Stimulated activated naive CD8-positive, alpha-beta T cell treated with anti-CD3 and anti-CD28 coated beads, Interleukin-15, Interleukin-2, amounts not matched to agents 100 ng/mL and 50 ng/mL, for 24 hours (primary cell): Measurements from ENCODE around the gene BAIAP2L1.

ENCODE experiments used
- H3K27ac Mint-ChIP-seq: one replicate; pipeline ENCODE4 v1.8.0; 2021; ENCODE audit warnings: mild to moderate bottlenecking, mixed read lengths
- H3K27me3 Mint-ChIP-seq: one replicate; pipeline ENCODE4 v1.8.0; 2021; ENCODE audit warnings: mixed read lengths
- H3K36me3 Mint-ChIP-seq: one replicate; pipeline ENCODE4 v1.8.0; 2021; ENCODE audit warnings: low read depth, mixed read lengths
- H3K4me1 Mint-ChIP-seq: one replicate; pipeline ENCODE4 v1.8.0; 2021; ENCODE audit warnings: low read depth, mixed read lengths
- H3K4me3 Mint-ChIP-seq: one replicate; pipeline ENCODE4 v1.8.0; 2021; ENCODE audit warnings: mild to moderate bottlenecking, mixed read lengths
- H3K9me3 Mint-ChIP-seq: one replicate; pipeline ENCODE4 v1.8.0; 2021; ENCODE audit warnings: mixed read lengths

Gene BAIAP2L1

GRCh38 chr7:98378210-98378819 lies 22.6 kb downstream of the BAIAP2L1 start:
- Mint-ChIP-seq H3K27ac (no peak overlapping the region), H3K4me3 (no peak overlapping the region), H3K4me1 (no peaks in the 10 kb centered on the region), H3K36me3 (no peaks in the 10 kb centered on the region), H3K9me3 (no peaks in the 10 kb centered on the region), H3K27me3 (no peaks in the 10 kb centered on the region)

GRCh38 chr7:98376711-98377110 lies 24.2 kb downstream of the BAIAP2L1 start:
- H3K27me3 Mint-ChIP-seq, result no peaks in the 10 kb centered on the region
- no peaks in the 10 kb centered on the region for H3K9me3 Mint-ChIP-seq
- H3K36me3 Mint-ChIP-seq, result no peaks in the 10 kb centered on the region
- H3K27ac Mint-ChIP-seq, result no peak overlapping the region
- H3K4me3 Mint-ChIP-seq, result no peak overlapping the region
- no peaks in the 10 kb centered on the region for H3K4me1 Mint-ChIP-seq

GRCh38 chr7:98375664-98376063 lies 25.2 kb downstream of the BAIAP2L1 start:
- Mint-ChIP-seq H3K36me3 (no peaks in the 10 kb centered on the region), H3K27ac (no peak overlapping the region), H3K4me1 (no peaks in the 10 kb centered on the region), H3K9me3 (no peaks in the 10 kb centered on the region), H3K27me3 (no peaks in the 10 kb centered on the region), H3K4me3 (no peak overlapping the region)

- no peak overlapping the region for H3K27ac Mint-ChIP-seq
- no peaks in the 10 kb centered on the region for H3K27me3 Mint-ChIP-seq
- H3K9me3 Mint-ChIP-seq, result no peaks in the 10 kb centered on the region
- H3K4me1 Mint-ChIP-seq, result no peaks in the 10 kb centered on the region
- H3K4me3 Mint-ChIP-seq, result no peak overlapping the region
- H3K36me3 Mint-ChIP-seq, result no peaks in the 10 kb centered on the region
Observed at GRCh38 chr7:98374285-98374680, 26.6 kb downstream of the BAIAP2L1 start.

GRCh38 chr7:98372993-98373392 lies 27.9 kb downstream of the BAIAP2L1 start:
- Mint-ChIP-seq H3K4me1 (no peaks in the 10 kb centered on the region), H3K27me3 (no peaks in the 10 kb centered on the region), H3K4me3 (no peak overlapping the region), H3K27ac (no peak overlapping the region), H3K36me3 (no peaks in the 10 kb centered on the region), H3K9me3 (no peaks in the 10 kb centered on the region)

GRCh38 chr7:98369726-98370125 lies 31.2 kb downstream of the BAIAP2L1 start:
- Mint-ChIP-seq H3K36me3 (no peaks in the 10 kb centered on the region), H3K4me3 (no peak overlapping the region), H3K9me3 (no peaks in the 10 kb centered on the region), H3K27me3 (peaks cover 10% of the 10 kb centered on the region), H3K27ac (no peak overlapping the region), H3K4me1 (no peaks in the 10 kb centered on the region)

GRCh38 chr7:98368716-98369115 lies 32.2 kb downstream of the BAIAP2L1 start:
- H3K4me1 Mint-ChIP-seq, result no peaks in the 10 kb centered on the region
- no peak overlapping the region for H3K27ac Mint-ChIP-seq
- peaks cover 10% of the 10 kb centered on the region for H3K27me3 Mint-ChIP-seq
- no peak overlapping the region for H3K4me3 Mint-ChIP-seq
- no peaks in the 10 kb centered on the region for H3K9me3 Mint-ChIP-seq
- H3K36me3 Mint-ChIP-seq, result no peaks in the 10 kb centered on the region

- Mint-ChIP-seq H3K4me1 (no peaks in the 10 kb centered on the region), H3K27ac (no peak overlapping the region), H3K4me3 (no peak overlapping the region), H3K9me3 (no peaks in the 10 kb centered on the region), H3K36me3 (no peaks in the 10 kb centered on the region), H3K27me3 (peaks cover 10% of the 10 kb centered on the region)
Observed at GRCh38 chr7:98366562-98366938, 34.3 kb downstream of the BAIAP2L1 start.

GRCh38 chr7:98365863-98366561 lies 34.9 kb downstream of the BAIAP2L1 start:
- no peak overlapping the region for H3K27ac Mint-ChIP-seq
- H3K9me3 Mint-ChIP-seq, result no peaks in the 10 kb centered on the region
- no peaks in the 10 kb centered on the region for H3K4me1 Mint-ChIP-seq
- H3K4me3 Mint-ChIP-seq, result no peak overlapping the region
- no peaks in the 10 kb centered on the region for H3K36me3 Mint-ChIP-seq
- H3K27me3 Mint-ChIP-seq, result peaks cover 10% of the 10 kb centered on the region

- no peak overlapping the region for H3K27ac Mint-ChIP-seq
- H3K36me3 Mint-ChIP-seq, result no peaks in the 10 kb centered on the region
- peaks cover 10% of the 10 kb centered on the region for H3K27me3 Mint-ChIP-seq
- H3K4me3 Mint-ChIP-seq, result no peak overlapping the region
- no peaks in the 10 kb centered on the region for H3K4me1 Mint-ChIP-seq
- no peaks in the 10 kb centered on the region for H3K9me3 Mint-ChIP-seq
Observed at GRCh38 chr7:98364220-98364619, 36.7 kb downstream of the BAIAP2L1 start.

- Mint-ChIP-seq H3K36me3 (no peaks in the 10 kb centered on the region), H3K4me1 (no peaks in the 10 kb centered on the region), H3K9me3 (no peaks in the 10 kb centered on the region), H3K27me3 (peaks cover 10% of the 10 kb centered on the region), H3K4me3 (no peak overlapping the region), H3K27ac (no peak overlapping the region)
Observed at GRCh38 chr7:98362517-98362916, 38.4 kb downstream of the BAIAP2L1 start.

- H3K9me3 Mint-ChIP-seq, result no peaks in the 10 kb centered on the region
- H3K36me3 Mint-ChIP-seq, result no peaks in the 10 kb centered on the region
- no peaks in the 10 kb centered on the region for H3K27me3 Mint-ChIP-seq
- H3K4me1 Mint-ChIP-seq, result no peaks in the 10 kb centered on the region
- H3K4me3 Mint-ChIP-seq, result no peak overlapping the region
- no peak overlapping the region for H3K27ac Mint-ChIP-seq
Observed at GRCh38 chr7:98360221-98361130, 40.4 kb downstream of the BAIAP2L1 start.

GRCh38 chr7:98359395-98359794 lies 41.5 kb downstream of the BAIAP2L1 start:
- Mint-ChIP-seq H3K27me3 (no peaks in the 10 kb centered on the region), H3K27ac (no peak overlapping the region), H3K9me3 (no peaks in the 10 kb centered on the region), H3K4me3 (no peak overlapping the region), H3K36me3 (no peaks in the 10 kb centered on the region), H3K4me1 (no peaks in the 10 kb centered on the region)

- H3K9me3 Mint-ChIP-seq, result no peaks in the 10 kb centered on the region
- H3K27me3 Mint-ChIP-seq, result no peaks in the 10 kb centered on the region
- H3K36me3 Mint-ChIP-seq, result no peaks in the 10 kb centered on the region
- H3K4me1 Mint-ChIP-seq, result no peaks in the 10 kb centered on the region
- H3K4me3 Mint-ChIP-seq, result no peak overlapping the region
- H3K27ac Mint-ChIP-seq, result no peak overlapping the region
Observed at GRCh38 chr7:98358706-98359105, 42.2 kb downstream of the BAIAP2L1 start.

GRCh38 chr7:98357751-98358161 lies 43.1 kb downstream of the BAIAP2L1 start:
- Mint-ChIP-seq H3K9me3 (no peaks in the 10 kb centered on the region), H3K36me3 (no peaks in the 10 kb centered on the region), H3K27ac (no peak overlapping the region), H3K4me3 (no peak overlapping the region), H3K4me1 (no peaks in the 10 kb centered on the region), H3K27me3 (no peaks in the 10 kb centered on the region)
